ENCODE results near the gene PRR14L.
"Not testable (repeated sequence)": the region's sequence is repeated elsewhere in the genome, so short reads cannot be mapped to it uniquely, and the experiment has no call there.

The PRR14L gene

DNA sequence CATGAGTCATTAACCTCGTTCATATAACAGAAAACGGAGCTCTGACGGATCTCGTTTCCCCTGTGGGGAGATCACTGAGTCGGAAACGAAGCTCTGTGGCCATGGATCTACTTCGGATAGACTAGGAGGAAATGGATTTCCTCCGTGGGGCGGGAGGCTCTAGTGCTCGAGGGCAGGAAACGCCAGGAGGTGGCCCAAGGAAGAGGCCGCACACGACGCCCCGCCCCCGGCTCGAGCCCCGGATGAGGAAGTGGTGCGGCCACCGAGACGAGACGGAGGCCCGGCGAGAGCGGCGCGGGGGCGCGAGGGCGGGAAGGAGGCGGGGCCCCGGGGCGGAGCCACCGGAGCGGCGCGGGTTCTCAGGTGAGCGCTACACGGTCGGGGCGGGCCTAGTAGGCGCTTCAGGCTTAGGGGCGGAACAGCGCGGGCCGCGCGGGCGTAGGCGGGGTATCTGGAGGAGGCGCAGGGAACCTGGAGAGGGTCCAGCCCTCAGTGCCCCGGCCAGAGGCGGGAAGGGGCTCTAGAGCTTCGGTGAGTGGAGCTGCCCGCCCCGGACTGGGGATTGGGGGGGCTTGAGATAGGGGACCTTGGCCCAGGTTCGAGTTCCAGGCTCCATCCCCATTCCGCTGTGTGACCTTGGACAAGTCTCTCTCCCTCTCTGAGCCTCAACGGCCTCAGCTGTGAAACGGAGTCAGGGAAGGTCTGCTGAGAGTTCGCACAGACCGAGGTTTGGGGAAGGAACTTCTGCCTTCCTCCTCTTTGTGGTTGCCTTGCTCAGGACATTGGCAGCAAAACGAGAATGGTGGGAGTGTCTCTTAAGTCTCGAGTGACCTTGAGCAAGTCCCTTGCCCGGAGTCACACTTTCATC, 3.9 kb upstream of the PRR14L start, which contains the start of gene DEPDC5:
Gene DEPDC5, plus strand, starts transcription at position 386 of the 868 bp plus-strand sequence. CDS start 903 bp downstream, outside the sequence.
- no peaks in the 10 kb centered on the region for H3K27me3 ChIP-seq (ENCODE audit: control insufficient read depth, insufficient read depth, low read length)
- peak within 1 kb of the TSS; percentile 81 for H3K4me3 ChIP-seq (ENCODE audit: low read length)
- H3K9ac ChIP-seq (ENCODE audit: low read depth, low read length): peak within 1 kb of the TSS; percentile 92
- H3K36me3 ChIP-seq (ENCODE audit: insufficient read depth, low read length): peaks cover 10% of the 10 kb centered on the region
- peaks cover 30% of the 10 kb centered on the region for H3K4me1 ChIP-seq (ENCODE audit: control insufficient read depth, insufficient read depth, low read length)
- peak within 1 kb of the TSS; percentile 90 for H3K4me2 ChIP-seq (ENCODE audit: low read length)
- H3K9me3 ChIP-seq (replicated peaks; ENCODE audit: low read length): no peaks in the 10 kb centered on the region

DNA sequence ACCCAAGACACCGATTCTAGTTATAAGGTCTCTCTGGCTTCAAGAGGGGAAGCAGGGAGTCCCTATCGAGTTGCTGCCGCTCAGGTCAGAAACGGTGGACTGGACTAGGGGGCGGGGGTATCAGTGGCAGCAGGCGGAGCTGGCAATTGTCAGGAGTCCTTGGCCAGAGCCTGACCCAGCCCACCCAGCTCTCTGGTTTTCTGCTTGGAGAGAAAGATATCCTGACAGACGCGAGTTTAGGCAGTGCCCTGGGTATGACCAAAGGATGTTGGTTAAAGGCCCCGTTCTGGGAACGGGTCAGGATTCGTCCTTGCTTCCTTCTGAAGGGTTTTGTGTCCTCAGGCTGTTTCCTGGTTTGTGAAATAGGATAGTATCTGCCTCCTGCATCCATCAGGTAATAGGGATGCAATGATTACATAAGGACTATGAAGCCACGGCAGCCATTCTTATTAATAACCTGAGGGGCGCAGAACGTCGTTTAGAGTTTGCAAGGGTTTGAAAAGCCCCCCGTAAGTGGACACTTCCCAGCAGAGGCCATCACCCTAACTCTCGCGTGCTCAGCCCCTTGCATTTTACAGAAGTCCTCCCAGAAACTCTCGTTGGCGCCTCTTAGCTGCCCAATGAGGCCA, 3.2 kb upstream of the PRR14L start:
- peaks cover 34% of the 10 kb centered on the region for H3K4me1 ChIP-seq (ENCODE audit: control insufficient read depth, insufficient read depth, low read length)
- H3K9me3 ChIP-seq (replicated peaks; ENCODE audit: low read length): no peaks in the 10 kb centered on the region
- H3K4me3 ChIP-seq (ENCODE audit: low read length): peak overlapping the region; percentile 81
- peaks cover 2% of the 10 kb centered on the region for H3K36me3 ChIP-seq (ENCODE audit: insufficient read depth, low read length)
- H3K27me3 ChIP-seq (ENCODE audit: control insufficient read depth, insufficient read depth, low read length): no peaks in the 10 kb centered on the region
- peak overlapping the region; percentile 90 for H3K4me2 ChIP-seq (ENCODE audit: low read length)
- peak overlapping the region; percentile 92 for H3K9ac ChIP-seq (ENCODE audit: low read depth, low read length)

DNA sequence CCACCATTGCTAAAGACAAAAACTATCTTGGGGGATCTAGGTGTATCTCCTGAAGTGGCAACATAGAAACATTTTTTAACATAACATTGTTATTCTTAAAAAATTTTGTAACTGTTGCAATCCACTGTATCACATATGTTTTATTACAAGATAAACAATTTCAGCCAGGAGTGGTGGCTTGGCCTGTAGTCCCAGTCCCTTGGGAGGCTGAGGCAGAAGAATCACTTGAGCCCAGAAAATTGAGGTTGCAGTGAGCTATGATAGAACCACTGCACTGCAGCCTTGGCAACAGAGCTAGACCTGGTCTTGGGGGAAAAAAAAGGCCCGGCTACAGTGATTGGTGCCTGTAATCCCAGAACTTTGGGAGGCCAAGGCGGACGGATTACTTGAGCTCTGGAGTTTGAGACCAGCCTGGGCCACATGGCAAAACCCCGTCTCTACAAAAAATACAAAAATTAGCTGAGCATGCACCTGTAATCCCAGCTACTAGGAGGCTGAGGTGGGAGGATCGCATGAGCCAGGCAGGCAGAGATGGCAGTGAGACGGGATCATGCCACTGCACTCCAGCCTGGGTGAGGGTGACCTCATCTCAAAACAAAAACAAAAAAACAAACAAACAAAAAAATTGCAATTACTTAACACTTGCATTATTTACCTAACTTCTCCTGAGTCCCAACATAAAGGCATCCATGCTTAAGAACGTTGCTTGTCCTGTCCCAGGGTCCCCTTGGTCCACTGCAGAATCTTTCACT, 2.3 kb upstream of the PRR14L start:
- Histone ChIP-seq H3K4me2 (ENCODE audit: low read length) (no peak overlapping the region), H3K4me1 (ENCODE audit: control insufficient read depth, insufficient read depth, low read length) (peaks cover 34% of the 10 kb centered on the region), H3K9me3 (replicated peaks; ENCODE audit: low read length) (no peaks in the 10 kb centered on the region), H3K9ac (ENCODE audit: low read depth, low read length) (peak overlapping the region; percentile 92), H3K4me3 (ENCODE audit: low read length) (no peak overlapping the region), H3K36me3 (ENCODE audit: insufficient read depth, low read length) (peaks cover 7% of the 10 kb centered on the region), H3K27me3 (ENCODE audit: control insufficient read depth, insufficient read depth, low read length) (no peaks in the 10 kb centered on the region)

DNA sequence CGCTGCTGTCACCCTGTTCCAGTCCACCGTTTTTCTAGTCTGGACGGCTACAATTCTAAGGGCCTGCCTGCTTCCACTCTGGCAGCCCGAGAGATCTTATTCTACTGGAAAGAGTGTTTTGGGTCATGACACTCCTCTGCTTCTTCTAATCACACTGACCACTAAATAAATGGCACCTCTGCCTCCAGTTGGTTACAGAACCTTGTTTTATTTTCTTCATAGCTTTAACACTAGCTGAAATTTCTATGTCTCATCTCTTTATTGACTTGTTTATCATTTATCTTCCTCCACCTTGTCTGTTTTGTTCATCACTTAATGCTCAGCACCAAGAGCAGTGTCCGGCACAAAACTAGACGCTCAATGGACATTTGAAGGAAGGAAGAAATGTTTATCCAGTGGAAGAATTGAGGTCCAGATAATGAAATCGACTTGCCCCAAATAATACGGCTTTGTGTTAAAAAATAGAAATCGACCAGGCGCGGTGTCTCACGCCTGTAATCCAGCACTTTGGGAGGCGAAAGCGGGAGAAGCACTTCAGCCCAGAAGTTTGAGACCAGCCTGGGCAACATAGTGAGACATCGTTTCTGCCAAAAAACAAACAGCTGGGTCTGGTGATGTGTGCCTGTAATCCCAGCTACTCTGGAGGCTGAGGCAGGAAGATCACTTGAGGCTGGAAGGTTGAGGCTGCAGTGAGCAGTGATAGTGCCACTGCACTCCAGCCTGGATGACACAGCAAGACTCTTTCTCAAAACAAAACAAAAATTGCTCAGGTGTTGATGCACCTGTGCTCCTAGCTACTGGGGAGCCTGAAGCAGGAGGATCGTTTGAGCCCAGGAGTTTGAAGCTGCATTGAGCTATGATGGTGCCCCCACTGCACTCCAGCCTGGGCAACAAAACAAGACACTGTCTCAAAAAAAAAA, 693 bp upstream of the PRR14L start:
- Histone ChIP-seq H3K9ac (ENCODE audit: low read depth, low read length) (peak overlapping the region; percentile 98), H3K9me3 (replicated peaks; ENCODE audit: low read length) (no peaks in the 10 kb centered on the region), H3K36me3 (ENCODE audit: insufficient read depth, low read length) (peaks cover 12% of the 10 kb centered on the region), H3K4me1 (ENCODE audit: control insufficient read depth, insufficient read depth, low read length) (peaks cover 34% of the 10 kb centered on the region), H3K4me2 (ENCODE audit: low read length) (peak overlapping the region; percentile 77), H3K27me3 (ENCODE audit: control insufficient read depth, insufficient read depth, low read length) (no peaks in the 10 kb centered on the region), H3K4me3 (ENCODE audit: low read length) (peak overlapping the region; percentile 79)

DNA sequence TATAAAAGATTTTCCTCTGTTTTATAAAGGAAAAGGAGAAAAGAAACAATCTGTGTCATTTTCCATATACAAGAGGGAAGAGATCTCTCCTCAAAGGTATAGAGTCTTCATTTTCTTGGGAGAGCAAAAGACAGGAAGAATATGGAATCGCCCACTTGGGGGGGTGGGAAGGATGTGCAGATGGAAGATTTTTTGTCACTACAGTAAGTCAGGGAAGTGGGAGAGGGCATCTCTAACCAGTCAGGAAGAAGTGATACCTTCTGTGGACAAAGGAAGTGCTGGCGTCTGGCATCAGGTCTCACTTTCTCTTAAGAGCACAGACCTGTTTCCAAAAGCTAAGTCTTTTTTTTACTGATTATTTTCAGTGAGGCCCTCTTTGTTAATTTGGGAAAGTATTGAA, 1.4 kb downstream of the PRR14L start:
- Histone ChIP-seq H3K4me2 (ENCODE audit: low read length) (peak overlapping the region; percentile 93), H3K36me3 (ENCODE audit: insufficient read depth, low read length) (peaks cover 18% of the 10 kb centered on the region), H3K4me1 (ENCODE audit: control insufficient read depth, insufficient read depth, low read length) (peaks cover 22% of the 10 kb centered on the region), H3K4me3 (ENCODE audit: low read length) (peak overlapping the region; percentile 79), H3K9me3 (replicated peaks; ENCODE audit: low read length) (no peaks in the 10 kb centered on the region), H3K27me3 (ENCODE audit: control insufficient read depth, insufficient read depth, low read length) (no peaks in the 10 kb centered on the region), H3K9ac (ENCODE audit: low read depth, low read length) (peak overlapping the region; percentile 98)

DNA sequence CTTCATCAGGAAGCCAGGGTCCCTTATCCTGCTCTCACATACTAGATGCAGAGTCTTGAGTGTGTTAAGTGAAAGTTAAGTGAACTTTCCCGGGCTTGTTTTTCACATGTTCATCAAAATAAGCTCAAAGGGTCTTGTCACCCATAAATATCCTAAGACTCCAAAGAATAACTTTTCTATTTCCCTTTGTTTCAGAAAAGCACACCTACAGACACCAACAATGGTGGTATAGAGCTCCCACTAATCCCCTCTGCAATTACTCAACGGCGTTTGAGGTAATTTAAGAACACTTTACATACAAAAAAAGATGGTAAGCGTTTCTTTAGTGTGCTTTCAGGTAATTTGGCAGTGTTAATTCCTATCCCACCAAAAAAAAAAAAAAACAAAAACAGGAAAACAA, 2.5 kb downstream of the PRR14L start:
- H3K4me2 ChIP-seq (ENCODE audit: low read length): peak overlapping the region; percentile 93
- peaks cover 12% of the 10 kb centered on the region for H3K4me1 ChIP-seq (ENCODE audit: control insufficient read depth, insufficient read depth, low read length)
- no peaks in the 10 kb centered on the region for H3K9me3 ChIP-seq (replicated peaks; ENCODE audit: low read length)
- H3K27me3 ChIP-seq (ENCODE audit: control insufficient read depth, insufficient read depth, low read length): no peaks in the 10 kb centered on the region
- H3K36me3 ChIP-seq (ENCODE audit: insufficient read depth, low read length): peaks cover 18% of the 10 kb centered on the region
- H3K4me3 ChIP-seq (ENCODE audit: low read length): no peak overlapping the region
- H3K9ac ChIP-seq (ENCODE audit: low read depth, low read length): no peak overlapping the region

DNA sequence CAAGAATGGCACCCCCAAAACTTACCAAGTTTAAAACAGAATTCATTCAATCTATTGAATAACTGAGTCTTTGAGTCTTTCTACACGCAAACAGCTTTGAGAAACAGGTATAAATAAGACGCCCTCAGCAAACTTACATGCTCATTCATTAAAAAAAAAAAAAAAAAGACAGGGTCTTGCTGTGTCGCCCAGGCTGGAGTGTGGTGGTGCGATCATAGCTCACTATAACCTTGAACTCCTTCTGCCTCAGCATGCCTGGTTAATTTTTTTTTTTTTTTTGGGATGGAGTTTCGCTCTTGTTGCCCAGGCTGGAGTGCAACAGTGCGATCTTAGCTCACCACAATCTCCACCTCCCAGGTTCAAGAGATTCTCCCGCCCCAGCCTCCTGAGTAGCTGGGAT, 6.1 kb downstream of the PRR14L start:
- H3K27me3 ChIP-seq (ENCODE audit: control insufficient read depth, insufficient read depth, low read length): no peaks in the 10 kb centered on the region
- no peak overlapping the region for H3K9ac ChIP-seq (ENCODE audit: low read depth, low read length)
- H3K9me3 ChIP-seq (replicated peaks; ENCODE audit: low read length): no peaks in the 10 kb centered on the region
- no peak overlapping the region for H3K4me2 ChIP-seq (ENCODE audit: low read length)
- H3K4me1 ChIP-seq (ENCODE audit: control insufficient read depth, insufficient read depth, low read length): peaks cover 5% of the 10 kb centered on the region
- H3K36me3 ChIP-seq (ENCODE audit: insufficient read depth, low read length): peaks cover 28% of the 10 kb centered on the region
- H3K4me3 ChIP-seq (ENCODE audit: low read length): no peak overlapping the region

DNA sequence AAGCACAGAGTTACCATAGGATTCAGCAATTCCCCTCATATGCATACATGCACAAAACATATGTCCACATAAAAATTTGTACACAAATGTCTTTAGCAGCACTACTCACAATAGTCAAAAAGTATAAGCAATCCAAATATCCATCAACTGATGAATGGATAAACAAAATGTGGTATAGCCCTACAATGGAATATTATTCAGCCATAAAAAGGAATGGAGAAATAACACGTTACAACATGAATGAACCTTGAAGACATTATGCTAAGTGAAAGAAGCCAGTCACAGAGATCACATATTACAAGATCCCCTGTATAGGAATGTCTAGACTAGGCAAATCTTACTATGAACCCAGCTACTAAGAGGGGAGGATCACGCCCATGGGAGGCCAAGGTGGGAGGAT, 7.2 kb downstream of the PRR14L start:
- Histone ChIP-seq H3K9me3 (replicated peaks; ENCODE audit: low read length) (no peaks in the 10 kb centered on the region), H3K4me1 (ENCODE audit: control insufficient read depth, insufficient read depth, low read length) (no peaks in the 10 kb centered on the region), H3K36me3 (ENCODE audit: insufficient read depth, low read length) (peaks cover 36% of the 10 kb centered on the region), H3K27me3 (ENCODE audit: control insufficient read depth, insufficient read depth, low read length) (no peaks in the 10 kb centered on the region), H3K4me2 (ENCODE audit: low read length) (no peak overlapping the region), H3K4me3 (ENCODE audit: low read length) (no peak overlapping the region), H3K9ac (ENCODE audit: low read depth, low read length) (no peak overlapping the region)

DNA sequence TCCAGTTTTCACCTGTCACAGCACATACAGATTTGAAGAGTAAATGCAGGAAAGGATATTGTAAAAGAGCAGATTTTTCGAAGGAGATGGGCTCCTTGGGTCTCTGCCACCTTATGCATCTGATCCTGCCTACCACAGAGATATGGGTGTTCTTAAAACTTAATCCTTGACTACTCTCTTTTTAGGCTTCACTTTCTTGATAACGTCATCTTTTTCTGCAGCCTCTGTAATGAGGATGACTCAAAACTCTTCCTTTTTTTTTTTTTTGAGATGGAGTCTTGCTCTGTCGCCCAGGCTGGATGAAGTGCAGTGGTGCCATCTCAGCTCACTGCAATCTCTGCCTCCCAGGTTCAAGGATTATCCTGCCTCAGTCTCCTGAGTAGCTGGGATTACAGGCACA, 7.8 kb downstream of the PRR14L start:
- Histone ChIP-seq H3K9ac (ENCODE audit: low read depth, low read length) (no peak overlapping the region), H3K36me3 (ENCODE audit: insufficient read depth, low read length) (peaks cover 31% of the 10 kb centered on the region), H3K27me3 (ENCODE audit: control insufficient read depth, insufficient read depth, low read length) (no peaks in the 10 kb centered on the region), H3K9me3 (replicated peaks; ENCODE audit: low read length) (no peaks in the 10 kb centered on the region), H3K4me3 (ENCODE audit: low read length) (no peak overlapping the region), H3K4me2 (ENCODE audit: low read length) (no peak overlapping the region), H3K4me1 (ENCODE audit: control insufficient read depth, insufficient read depth, low read length) (no peaks in the 10 kb centered on the region)

DNA sequence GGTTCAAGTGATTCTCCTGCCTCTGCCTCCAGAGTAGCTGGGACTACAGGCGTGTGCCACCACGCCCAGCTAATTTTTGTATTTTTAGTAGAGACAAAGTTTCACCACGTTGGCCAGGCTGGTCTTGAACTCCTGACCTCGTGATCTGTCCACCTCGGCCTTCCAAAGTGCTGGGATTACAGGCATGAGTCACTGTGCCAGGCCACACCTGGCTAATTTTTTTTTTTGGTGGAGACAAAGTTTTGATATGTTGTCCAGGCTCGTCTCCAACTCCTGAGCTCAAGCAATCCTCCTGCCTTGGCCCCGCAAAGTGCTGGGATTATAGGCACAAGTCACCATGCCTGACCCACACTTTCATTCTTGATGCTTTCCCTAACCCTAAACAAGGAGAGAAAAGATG, 9.6 kb downstream of the PRR14L start:
- peaks cover 32% of the 10 kb centered on the region for H3K36me3 ChIP-seq (ENCODE audit: insufficient read depth, low read length)
- H3K9me3 ChIP-seq (replicated peaks; ENCODE audit: low read length); H3K4me1 ChIP-seq (ENCODE audit: control insufficient read depth, insufficient read depth, low read length); H3K9ac ChIP-seq (ENCODE audit: low read depth, low read length); H3K4me3 ChIP-seq (ENCODE audit: low read length); H3K4me2 ChIP-seq (ENCODE audit: low read length); H3K27me3 ChIP-seq (ENCODE audit: control insufficient read depth, insufficient read depth, low read length): not testable (repeated sequence)

Data from skeletal muscle satellite cell (primary cell).